NCI-H524 treated with DMSO at 0.1 percent for 48 hours (cell line): ENCODE data around the gene ZNF624.
"Not testable (repeated sequence)": the region's sequence is repeated elsewhere in the genome, so short reads cannot be mapped to it uniquely, and the experiment has no call there.

Source experiments
- DNase-seq: peaks from one replicate; lab custom pipeline; 2025; lab: John Stamatoyannopoulos, UW

Gene ZNF624

DNA sequence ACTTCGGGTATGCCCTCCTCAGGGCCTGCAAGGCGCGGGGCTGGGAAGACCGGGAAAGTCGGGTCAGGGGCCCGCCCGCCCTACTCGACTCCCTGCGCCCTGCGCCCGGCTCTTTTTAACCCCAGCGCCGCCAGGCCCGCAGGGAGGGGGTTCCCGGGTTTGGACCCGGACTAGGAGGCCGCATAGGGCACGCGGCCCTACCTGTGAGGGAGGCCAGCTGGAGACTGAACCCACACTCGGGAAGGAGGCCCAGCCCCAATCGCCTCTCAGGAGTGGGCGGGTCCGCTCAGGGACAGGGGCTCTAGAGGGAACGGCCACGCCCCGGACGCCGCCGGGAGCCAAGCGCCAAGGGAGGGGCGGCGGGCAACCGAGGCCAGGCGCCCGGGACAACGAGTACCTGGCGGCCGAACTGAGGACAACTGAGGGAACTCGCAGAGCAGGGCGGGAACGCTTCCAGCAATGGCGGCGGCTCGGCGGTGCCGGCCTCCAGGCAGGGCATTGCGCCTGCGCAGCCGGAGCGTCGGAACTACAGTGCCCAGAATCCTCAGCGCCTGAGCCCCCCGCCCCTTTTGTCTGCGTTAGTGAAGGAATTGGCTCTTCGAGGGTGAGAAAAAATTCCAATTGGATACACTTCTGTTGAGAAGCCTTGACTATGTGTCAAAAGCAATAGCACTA, at the start of gene ZNF624:
Gene ZNF624, minus strand, starts transcription at position 484 of the 675 bp plus-strand sequence.
- peak; percentile 77 for DNase-seq

DNA sequence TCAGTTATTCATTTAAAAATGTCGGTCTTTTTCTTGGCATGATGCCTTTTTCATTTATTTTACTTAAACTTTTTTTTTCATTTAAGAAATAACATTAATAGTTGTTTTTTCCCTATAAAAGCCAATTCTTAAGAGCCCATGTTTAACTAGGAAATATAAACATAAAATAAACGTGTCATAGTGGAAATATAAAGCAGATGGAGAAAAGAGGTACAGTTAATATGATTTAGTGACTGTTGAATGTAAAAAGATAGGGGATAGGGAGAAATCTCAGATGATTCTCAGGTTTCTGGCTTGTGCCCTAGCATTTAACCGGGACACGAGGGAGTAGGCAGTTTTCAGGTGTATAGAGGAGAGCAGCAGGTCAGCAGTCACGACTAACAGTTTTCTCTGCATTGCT, 44.0 kb upstream of the ZNF624 start:
- not testable (repeated sequence) for DNase-seq

DNA sequence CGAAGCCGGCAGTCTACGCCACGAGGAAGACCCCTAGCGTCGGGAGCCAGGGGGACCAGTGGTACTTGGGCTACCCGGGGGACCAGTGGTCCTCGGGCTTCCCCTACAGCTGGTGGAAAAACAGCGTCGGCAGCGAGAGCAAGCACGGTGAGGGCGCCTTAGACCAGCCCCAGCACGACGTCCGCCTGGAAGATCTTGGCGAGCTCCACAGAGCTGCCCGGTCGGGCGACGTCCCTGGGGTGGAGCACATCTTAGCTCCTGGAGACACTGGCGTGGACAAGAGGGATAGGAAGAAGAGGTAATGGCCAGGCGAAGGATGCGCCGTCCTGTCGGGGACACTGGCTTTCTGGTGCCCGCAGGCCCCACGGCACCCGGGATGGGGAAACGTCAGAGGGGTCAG, 36.8 kb upstream of the ZNF624 start:
- not testable (repeated sequence) for DNase-seq

DNA sequence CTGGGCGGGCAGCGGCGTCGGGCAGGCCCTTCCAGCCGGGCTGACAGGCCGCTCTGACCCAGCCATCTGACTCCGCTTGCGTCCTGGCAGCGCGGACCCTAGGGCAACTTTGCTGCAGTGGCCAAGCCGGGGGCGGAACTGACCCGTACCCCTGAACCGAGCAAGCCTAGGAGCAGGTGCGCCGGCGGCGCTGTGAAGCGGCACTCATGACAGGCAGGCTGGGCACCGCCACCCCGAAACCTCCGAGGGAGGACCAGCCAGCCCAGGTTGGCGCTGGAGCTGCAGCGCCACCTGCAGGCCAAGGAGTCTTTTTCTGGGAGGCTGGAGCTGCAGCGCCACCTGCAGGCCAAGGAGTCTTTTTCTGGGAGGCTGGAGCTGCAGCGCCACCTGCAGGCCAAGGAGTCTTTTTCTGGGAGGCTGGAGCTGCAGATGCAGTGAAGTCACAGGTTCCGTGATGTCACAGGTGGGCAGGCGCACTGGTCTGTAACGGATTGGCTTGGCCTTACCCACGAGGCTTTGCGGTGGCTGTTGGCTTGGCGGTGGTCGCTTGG, 36.2 kb upstream of the ZNF624 start, which contains the start of gene CCDC144A:
Gene CCDC144A, plus strand, starts transcription at position 511 of the 551 bp plus-strand sequence. CDS start 160 bp downstream, outside the sequence.
- not testable (repeated sequence) for DNase-seq

DNA sequence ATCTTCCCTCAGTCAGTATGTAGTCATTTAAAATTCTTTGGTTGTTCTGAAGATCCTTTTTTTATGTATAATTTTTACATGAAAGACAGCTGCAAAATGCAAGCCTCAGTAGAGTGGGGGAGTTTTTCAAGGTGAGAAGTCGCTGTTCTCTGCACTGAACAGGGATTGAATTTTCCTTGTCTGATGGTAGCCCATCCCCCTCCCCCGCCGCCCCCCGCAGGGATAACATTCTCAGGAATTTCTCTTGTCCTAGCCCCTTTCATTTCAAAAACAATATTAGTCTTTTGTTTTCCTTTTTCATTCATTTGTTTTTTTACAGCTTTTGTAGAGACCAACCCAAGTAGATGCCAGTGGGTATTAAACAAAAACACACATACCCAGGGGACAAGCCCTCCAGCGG, 33.5 kb upstream of the ZNF624 start:
- not testable (repeated sequence) for DNase-seq

DNA sequence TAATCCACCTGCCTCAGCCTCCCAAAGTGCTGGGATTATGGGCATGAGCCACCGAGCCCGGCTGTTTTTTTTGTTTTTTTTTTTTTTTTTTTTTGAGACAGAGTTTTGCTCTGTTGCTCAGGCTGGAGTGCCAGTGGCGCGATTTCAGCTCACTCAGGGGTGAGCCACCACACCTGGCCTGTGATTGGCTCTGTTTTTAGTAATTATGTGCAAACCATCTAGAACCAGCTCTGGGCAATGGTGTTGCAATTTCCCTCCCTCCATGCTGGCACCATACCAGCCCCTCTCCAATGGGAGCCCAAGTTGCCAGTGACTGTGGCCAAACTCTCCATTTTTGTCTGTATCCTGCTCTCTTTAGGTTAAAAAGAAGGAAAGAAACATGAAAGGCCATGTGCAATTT, 32.4 kb upstream of the ZNF624 start:
- DNase-seq: not testable (repeated sequence)

DNA sequence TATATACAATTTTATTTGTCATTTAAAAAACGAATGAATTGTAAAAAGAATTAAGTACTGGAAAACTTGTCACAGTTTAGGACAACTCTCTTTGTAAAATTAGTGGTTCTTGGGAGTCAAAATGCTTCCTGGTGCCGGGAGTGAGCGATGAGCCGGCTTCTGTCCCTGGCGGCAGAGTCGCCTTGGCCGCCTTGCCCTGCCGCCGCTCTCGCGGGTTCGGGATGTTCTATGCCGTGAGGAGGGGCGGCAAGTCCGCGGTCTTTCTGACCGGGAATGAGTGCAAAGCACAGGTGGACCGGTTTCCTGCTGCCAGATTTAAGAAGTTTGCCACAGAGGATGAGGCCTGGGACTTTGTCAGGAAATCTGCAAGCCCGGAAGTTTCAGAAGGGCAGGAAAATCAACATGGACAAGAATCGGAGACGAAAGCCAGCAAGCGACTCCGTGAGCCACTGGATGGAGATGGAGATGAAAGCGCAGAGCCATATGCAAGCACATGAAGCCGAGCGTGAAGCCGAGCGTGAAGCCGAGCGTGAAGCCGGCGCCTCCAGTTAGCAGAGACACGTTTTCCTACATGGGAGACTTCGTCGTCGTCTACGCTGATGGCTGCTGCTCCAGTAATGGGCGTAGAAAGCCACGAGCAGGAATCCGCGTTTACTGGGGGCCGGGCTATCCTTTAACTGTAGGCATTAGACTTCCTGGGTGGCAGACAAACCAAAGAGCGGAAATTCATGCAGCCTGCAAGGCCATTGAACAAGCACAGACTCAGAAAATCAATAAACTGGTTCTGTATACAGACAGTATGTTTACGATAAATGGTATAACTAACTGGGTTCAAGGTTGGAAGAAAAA, 29.9 kb upstream of the ZNF624 start:
- not testable (repeated sequence) for DNase-seq

DNA sequence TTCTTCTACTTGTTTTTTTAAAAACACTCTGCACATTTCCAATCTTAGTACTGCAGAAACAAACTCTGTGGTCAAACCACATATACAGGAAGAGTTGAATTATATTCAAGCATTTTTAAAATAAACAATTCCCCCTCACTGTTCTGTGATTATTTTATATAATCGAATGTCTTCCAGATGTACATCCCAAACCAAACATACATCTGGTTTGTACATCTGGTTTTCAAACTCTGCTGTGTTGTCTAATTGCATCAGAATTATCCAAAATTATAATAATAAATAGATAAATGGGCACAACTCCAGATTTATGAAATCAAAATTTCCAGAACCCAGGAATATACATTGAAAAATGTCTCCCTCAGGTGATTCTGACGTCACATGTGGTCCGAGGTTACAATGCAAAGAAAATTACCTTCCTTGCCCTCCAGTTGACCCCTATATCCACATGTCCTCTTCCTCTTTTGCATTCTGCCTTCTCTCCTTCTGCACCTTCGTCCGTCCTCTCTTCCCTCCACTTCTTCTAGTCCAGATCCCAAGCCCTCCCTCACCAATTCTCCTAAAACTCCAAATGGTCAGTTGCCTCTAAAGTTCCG, 23.1 kb upstream of the ZNF624 start:
- DNase-seq: no peak

DNA sequence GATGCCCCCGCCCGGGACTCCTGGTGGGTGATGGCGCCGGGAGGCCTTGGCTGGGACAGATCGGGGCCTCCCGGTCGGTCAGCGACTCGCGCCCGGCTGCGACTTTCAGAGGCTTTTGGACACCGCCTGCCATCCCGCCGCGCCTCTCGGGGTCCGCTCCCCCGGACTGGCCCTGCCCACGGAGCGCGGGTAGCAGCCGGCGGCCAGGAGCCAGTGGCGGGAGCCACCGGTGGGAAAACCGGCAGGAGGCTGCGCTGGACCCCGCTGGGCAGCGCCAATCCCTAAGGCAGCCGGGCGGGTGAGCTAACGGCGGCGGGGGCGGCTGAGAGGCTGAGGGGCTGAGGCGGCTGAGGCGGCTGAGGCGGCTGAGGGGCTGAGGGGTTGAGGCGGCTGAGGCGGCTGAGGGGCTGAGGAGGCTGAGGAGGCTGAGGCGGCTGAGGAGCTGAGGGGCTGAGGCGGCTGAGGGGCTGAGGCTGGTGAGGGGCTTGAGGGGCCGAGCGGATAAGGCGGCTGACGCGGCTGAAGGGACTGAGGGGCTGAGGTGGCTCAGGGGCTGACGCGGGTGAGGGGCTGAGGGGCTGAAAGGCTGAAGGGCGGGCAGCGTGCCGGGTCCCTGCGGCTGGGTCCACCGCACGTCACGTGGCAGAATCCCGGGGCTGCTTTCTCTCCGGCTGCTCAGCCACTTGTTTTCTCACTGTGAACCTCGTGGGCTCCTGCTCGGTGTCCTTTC, 13.4 kb upstream of the ZNF624 start:
- not testable (repeated sequence) for DNase-seq

DNA sequence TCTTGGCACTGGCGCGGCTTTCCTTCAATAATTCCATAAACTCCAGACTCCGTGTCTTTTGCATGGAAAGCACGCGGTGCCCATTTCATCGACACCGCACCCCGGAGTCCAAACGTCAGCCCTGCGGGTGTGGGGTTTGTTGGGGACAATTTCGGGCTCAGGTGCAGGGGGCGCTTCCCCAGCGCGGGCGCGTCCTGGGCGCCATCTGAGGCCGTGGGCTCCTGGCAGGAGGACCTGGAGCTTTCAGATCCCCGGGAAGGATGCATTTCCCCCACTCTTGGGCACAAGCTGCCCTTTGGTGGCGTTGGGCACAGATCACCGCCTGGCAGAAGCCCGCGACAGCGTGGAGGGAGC, 12.9 kb upstream of the ZNF624 start:
- not testable (repeated sequence) for DNase-seq

DNA sequence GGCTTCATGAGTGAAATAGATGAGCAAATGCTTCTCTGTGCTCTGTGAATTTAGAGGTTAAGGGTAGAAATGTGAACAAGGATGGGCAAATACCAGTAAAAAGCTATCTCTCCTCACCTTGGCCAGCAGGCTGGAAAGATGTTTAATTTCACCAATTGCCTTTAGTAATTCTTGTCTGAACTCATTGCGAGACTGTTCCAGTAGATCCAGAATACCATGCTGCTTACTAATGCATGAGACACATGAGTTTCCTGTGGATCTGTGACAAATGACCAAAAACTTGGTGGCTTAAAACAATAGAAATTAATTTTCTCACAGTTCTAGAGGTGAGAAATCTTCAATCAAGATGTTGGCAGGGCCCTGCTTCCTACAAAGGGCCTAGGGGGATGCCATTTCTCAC, 9.3 kb upstream of the ZNF624 start:
- DNase-seq: no peak

DNA sequence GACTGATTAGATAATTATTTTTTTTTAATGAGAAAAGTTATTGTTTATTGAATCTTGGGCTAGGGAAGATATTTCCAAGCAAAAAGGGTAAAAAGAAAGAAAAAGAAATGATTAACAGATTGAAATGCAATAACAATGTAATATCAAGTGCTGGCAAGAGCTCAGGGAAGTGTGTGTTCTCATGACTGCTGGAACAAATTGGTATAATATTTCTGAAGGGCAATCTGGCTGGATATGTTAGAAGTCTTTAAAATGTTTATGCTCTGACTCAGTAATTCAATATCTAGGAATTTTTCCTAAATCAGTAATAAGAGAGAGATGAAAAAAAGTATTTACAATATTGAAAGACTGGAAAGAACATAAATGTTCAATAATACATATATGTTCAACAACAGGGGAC, 7.6 kb upstream of the ZNF624 start:
- no peak for DNase-seq

DNA sequence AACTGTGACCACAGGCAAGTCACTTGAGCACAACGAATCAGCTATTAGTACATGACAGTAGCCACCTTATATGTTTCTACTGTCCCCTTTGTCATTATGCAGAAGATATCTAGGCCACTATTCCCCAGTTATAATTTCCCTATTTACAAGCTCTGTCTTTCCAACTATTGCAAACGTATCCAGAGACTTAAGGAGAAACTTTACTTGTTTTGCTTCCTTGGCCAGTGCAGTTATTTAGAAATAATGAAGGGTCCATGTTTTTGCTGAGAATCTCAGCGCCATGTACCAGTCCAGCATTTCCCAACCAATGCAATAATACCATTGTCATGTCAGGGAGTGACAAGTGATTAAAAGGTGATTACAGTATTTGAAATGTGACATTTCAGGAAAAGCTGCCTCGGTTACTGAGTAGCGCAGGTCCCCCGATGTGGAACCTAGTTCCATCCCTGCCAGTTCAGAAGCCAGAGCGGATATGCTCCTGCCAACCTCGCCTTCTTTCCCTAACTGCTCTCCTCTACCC, 743 bp downstream of the ZNF624 start:
- no peak for DNase-seq

DNA sequence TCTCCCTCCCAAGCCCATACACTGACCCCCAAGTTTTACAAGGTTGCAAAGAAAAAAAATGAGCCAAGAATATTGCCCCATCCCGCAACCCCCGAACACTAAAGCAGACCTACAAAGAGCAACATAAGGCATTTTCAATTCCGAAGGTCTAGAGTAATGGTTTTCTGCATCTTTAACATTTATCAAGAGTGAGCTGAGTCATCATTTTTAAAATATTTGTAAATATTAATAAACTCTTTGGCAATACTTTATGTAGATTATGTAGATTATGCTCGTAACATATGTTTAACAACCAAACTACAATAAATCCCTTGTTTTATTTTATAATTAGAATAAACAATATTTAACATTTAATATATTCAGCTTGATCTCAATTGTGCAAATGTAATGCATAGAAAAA, 1.4 kb downstream of the ZNF624 start:
- DNase-seq: no peak

DNA sequence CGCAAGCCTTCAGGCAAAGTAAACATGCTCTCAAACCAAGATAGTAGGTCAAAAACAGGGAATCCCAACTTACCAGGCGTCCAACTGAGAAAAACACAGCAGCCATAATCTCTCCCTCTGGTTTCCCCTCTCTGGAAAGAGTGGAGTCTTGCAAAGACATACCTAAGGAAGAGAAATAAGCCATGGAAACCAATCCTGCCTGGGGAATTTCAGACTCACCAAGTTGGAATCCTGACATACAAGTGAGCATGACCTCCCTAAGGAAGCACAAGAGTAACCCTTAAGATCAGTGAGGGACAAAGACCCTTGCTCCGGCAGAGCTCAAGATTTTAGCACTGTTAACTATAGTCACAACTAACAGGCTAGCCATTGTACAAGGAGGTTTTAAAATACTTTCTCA, 4.1 kb downstream of the ZNF624 start:
- no peak for DNase-seq

DNA sequence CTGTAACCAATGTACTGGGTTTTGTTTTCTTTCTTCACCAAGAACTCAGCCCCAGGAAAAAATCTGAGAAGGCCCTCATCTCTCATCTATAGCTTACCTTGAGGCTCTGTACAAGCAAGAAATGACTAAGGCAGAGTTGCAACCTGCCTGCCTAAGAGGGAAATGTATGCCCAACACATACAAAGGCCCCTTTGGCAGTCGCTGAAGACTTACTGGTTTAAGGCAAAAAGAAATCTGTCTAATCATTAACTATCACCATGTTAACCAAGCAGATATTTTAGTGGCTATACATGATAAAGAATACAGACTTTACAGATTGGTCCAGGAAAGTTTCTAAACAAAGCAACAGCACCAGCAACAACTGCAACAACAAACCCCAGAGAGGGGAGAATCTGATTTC, 14.2 kb downstream of the ZNF624 start:
- DNase-seq: no peak

DNA sequence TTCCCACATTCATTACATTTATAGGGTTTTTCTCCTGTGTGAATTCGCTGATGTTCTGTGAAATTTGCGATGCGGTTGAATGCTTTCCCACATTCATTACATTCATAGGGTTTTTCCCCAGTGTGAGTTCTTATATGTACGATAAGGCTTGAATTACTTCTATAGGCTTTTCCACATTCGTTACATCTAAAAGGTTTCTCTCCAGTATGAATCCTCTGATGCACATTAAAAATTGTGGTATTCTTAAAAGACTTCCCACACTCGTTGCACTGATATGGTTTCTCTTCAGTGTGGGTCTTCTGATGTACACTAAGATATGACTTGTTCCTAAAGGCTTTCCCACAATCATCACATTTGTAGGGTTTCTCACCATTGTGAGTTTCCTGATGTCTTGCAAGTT, 30.4 kb downstream of the ZNF624 start:
- no peak for DNase-seq

DNA sequence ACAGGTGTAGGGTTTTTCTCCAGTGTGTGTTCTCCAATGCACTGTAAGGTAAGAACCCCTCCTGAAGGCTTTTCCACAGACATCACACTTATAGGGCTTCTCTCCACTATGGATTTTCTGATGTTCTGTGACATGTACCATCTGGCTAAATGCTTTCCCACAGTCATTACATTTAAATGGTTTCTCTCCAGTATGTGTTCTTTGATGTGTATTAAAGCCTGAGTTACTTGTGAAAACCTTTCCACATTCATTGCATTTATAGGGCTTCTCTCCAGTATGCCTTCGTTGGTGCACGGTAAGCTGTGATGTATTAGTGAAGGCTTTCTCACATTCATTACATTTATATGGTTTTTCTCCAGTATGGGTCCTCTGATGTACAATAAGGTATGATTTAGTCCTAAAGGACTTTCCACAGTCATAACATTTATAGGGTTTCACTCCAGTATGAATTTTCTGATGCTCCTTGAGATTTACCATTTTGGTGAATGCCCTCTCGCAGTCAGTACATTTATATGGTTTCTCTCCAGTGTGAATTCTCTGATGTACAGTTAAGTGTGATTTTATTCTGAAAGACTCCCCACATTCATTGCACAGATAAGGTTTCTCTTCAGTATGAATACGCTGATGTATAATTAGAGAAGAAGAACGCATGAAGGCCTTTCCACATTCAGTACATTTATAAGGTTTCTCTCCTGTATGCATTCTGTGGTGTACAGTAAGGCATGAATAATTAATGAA, 30.9 kb downstream of the ZNF624 start:
- DNase-seq: no peak

DNA sequence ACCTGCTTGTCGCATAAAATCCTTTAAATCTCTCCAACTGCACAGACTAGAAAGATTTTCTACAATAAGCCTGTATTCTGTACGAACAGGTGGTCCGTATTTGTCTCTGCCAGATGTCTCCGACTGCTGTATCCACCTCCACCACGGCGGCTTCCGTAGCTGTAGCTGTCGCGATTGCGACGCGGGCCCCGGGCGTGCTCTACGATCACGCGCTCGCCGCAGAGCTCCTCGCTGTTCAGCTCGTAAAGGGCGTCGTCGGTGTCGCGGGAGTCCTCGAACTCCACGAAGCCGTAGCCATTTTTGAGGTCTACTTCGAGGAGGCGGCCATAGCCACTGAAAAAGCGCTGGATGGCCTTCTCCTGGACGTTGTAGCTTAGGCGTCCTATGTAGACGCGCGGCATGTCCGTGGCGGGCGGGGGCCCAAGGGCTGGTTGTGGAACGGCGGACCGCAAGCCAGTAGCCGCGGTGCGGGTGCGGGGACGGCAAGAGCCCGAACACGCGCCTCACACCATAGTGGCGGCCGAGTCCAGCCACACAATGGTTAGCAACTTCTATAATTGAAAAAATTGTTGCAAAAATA, 36.1 kb downstream of the ZNF624 start:
- no peak for DNase-seq

DNA sequence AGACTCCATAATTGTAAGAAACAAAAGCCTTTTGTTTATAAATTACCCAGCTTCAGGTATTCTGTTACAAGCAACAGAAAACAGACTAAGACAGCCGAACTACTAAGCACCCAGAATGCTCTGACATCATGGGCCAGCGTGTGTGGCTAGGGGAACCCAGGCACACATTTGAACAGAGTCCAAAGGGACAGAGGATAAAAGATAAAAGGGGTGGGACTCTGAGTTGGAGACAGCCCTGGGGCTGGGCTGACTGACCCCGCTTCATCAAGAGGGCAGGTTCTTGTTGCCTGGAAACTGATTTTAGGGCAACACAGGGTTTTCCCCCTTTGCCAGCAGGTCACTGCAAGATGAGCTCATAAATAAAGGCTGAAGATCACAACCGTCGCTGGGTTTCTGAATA, 54.1 kb downstream of the ZNF624 start:
- no peak for DNase-seq
